ENCODE results near the gene ZP3.
"Not testable (repeated sequence)": the region's sequence is repeated elsewhere in the genome, so short reads cannot be mapped to it uniquely, and the experiment has no call there.

ZP3 gene

DNA sequence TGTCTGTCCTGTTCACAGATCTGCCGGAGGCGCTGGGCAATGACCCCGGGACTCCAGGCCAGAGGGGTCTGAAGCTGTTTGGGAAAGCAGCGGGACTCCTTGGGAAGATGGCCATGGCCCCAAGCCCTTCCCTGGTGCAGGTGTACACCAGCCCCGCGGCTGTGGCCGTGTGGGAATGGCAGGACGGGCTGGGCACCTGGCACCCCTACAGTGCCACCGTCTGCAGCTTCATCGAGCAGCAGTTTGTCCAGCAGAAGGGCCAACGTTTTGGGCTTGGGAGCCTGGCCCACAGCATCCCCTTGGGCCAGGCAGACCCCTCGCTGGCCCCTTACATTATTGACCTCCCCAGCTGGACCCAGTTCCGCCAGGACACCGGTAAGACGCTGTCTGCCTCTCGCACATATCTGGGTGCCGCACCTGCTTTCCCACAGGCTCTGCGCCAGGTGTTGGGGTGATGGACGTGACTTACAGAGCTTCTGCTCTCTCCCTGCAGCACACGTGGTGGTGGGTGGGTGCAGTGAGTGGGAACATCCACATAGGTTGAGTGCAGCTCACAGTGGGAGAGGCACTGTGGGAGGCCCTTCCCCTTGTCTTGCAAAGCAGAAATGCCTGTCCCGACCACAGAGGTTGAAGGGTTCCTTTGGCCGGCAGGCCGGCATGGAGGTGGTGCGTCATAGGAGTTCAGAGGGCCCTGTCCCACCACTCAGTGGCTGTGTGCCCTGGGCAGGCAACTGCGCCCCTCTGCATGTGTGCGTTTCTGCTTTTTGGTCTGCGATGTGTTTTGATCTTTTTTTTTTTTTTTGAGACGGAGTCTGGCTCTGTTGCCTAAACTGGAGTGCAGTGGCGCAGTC lies 55.9 kb downstream of the ZP3 start:
- H3K36me3 ChIP-seq (ENCODE audit: insufficient read depth, low read length); DNase-seq; H3K4me2 ChIP-seq (ENCODE audit: insufficient read depth, low read length); H3K9ac ChIP-seq (ENCODE audit: low read depth, low read length); H4K20me1 ChIP-seq (ENCODE audit: insufficient read depth, low read length); H3K4me3 ChIP-seq (ENCODE audit: low read depth in 1 of 2, low read length in 2 of 2); H3K4me1 ChIP-seq (ENCODE audit: insufficient read depth, low read length); H3K27me3 ChIP-seq (ENCODE audit: insufficient read depth, low read length, poor library complexity); H2AFZ ChIP-seq (ENCODE audit: low read depth, low read length); H3K79me2 ChIP-seq (ENCODE audit: insufficient read depth, low read length); H3K9me3 ChIP-seq (ENCODE audit: insufficient read depth, low read length, severe bottlenecking); H3K27ac ChIP-seq (ENCODE audit: low read length); ATAC-seq (ENCODE audit: insufficient read depth, low read depth): not testable (repeated sequence)

DNA sequence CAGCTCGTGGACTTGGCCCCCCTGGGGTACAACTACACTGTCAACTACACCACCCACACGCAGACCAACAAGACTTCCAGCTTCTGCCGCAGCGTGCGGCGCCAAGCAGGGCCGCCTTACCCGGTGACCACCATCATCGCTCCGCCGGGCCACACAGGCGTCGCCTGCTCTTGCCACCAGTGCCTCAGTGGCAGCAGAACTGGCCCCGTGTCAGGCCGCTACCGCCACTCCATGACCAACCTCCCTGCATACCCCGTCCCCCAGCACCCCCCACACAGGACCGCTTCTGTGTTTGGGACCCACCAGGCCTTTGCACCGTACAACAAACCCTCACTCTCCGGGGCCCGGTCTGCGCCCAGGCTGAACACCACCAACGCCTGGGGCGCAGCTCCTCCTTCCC lies 57.9 kb downstream of the ZP3 start:
- DNase-seq; H3K36me3 ChIP-seq (ENCODE audit: insufficient read depth, low read length): not testable (repeated sequence)

DNA sequence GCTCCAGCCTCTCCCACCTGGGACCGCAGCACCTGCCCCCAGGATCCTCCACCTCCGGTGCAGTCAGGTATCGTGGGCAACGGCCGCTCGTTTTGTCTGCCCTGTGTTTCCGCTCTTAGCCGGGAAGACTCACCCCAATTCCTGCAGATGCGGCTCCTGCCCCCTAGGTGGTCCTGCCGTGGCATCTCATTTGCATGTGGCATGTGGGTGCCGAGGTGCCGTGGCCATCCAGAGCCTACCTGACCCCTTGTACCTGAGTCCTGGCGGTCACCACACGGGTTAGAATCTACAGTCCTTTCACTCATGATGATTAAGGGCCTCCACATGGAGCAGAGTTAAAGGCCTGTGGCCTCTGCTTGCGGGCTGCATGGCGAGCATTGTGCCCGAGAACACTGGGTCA lies 58.3 kb downstream of the ZP3 start:
- DNase-seq; H2AFZ ChIP-seq (ENCODE audit: low read depth, low read length); H3K36me3 ChIP-seq (ENCODE audit: insufficient read depth, low read length); H3K27ac ChIP-seq (ENCODE audit: low read length); H3K4me3 ChIP-seq (ENCODE audit: low read depth in 1 of 2, low read length in 2 of 2); H4K20me1 ChIP-seq (ENCODE audit: insufficient read depth, low read length); H3K27me3 ChIP-seq (ENCODE audit: insufficient read depth, low read length, poor library complexity); H3K4me2 ChIP-seq (ENCODE audit: insufficient read depth, low read length); H3K79me2 ChIP-seq (ENCODE audit: insufficient read depth, low read length); ATAC-seq (ENCODE audit: insufficient read depth, low read depth); H3K9ac ChIP-seq (ENCODE audit: low read depth, low read length); H3K9me3 ChIP-seq (ENCODE audit: insufficient read depth, low read length, severe bottlenecking): not testable (repeated sequence)
- H3K4me1 ChIP-seq (ENCODE audit: insufficient read depth, low read length) = peaks cover 11% of the 10 kb centered on the region

More for the DNA sequence above, 57.9 kb downstream of the ZP3 start:
- ATAC-seq (ENCODE audit: insufficient read depth, low read depth); H3K27me3 ChIP-seq (ENCODE audit: insufficient read depth, low read length, poor library complexity); H3K27ac ChIP-seq (ENCODE audit: low read length); H3K4me3 ChIP-seq (ENCODE audit: low read depth in 1 of 2, low read length in 2 of 2); H3K4me2 ChIP-seq (ENCODE audit: insufficient read depth, low read length); H2AFZ ChIP-seq (ENCODE audit: low read depth, low read length); H3K9ac ChIP-seq (ENCODE audit: low read depth, low read length); H4K20me1 ChIP-seq (ENCODE audit: insufficient read depth, low read length); H3K79me2 ChIP-seq (ENCODE audit: insufficient read depth, low read length); H3K9me3 ChIP-seq (ENCODE audit: insufficient read depth, low read length, severe bottlenecking): not testable (repeated sequence)
- peaks cover 11% of the 10 kb centered on the region for H3K4me1 ChIP-seq (ENCODE audit: insufficient read depth, low read length)

DNA sequence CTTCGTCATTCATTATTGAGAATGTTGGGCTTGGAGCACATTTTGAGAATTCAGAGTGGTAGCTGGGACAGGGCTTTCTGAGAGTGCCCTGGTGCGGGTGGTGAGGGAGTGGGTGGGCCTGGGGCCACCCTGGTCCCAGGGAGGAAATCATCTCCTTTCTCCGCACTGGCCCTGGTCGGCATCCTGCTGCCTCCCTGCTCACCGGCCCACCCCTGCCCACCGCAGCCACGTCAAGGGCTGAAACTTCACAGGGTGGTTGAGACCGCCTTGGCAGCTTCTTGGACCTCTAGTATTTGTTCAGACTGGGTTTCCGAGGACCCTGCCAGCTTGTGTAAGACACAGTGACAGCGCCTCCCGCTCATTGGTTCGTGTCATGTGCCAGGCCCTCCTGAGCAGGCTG lies 59.7 kb downstream of the ZP3 start:
- not testable (repeated sequence) for H3K27ac ChIP-seq (ENCODE audit: low read length); H3K27me3 ChIP-seq (ENCODE audit: insufficient read depth, low read length, poor library complexity); H3K79me2 ChIP-seq (ENCODE audit: insufficient read depth, low read length); H3K9ac ChIP-seq (ENCODE audit: low read depth, low read length); H3K4me3 ChIP-seq (ENCODE audit: low read depth in 1 of 2, low read length in 2 of 2); H3K4me2 ChIP-seq (ENCODE audit: insufficient read depth, low read length); H3K9me3 ChIP-seq (ENCODE audit: insufficient read depth, low read length, severe bottlenecking); ATAC-seq (ENCODE audit: insufficient read depth, low read depth); H2AFZ ChIP-seq (ENCODE audit: low read depth, low read length); H4K20me1 ChIP-seq (ENCODE audit: insufficient read depth, low read length); DNase-seq; H3K36me3 ChIP-seq (ENCODE audit: insufficient read depth, low read length)
- peaks cover 11% of the 10 kb centered on the region for H3K4me1 ChIP-seq (ENCODE audit: insufficient read depth, low read length)

DNA sequence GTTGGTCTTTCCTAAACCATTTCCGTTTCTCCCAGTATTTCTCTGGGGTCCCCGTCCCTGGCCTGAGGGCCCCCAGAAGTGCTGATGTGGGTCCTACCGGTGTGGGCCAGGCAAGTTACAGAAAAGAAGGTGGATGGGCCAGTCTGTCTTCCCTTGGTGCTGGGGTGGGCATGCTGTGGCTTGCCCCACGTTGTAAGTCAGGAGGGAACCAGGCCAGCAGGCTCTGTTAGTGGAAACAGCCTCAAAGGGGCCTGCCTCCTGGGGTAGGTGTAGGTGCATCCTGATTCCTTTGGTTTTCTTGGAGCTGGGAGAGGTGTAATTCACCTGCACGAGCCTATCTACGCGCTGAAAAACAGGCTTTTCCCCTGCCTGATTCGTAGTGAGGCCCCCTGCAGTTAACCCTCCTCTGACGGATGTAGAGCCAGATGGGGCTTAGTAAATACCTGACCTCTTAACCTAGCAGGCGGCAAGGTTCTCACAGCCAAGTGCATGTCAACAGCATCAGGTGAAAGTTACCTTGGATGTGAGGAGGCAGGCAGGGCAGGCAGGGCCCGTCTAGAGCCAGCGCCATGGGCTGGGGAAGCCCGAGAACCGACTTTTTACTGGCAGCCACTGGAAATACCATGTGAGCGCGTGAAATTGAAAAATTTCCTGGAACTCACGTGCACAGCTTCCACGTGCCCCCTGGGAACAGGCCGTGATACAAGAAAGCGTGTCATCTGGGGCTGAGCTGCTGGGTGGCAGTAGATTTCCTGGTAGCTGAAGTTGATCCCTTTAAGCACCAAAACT lies 61.3 kb downstream of the ZP3 start:
- H3K79me2 ChIP-seq (ENCODE audit: insufficient read depth, low read length); H2AFZ ChIP-seq (ENCODE audit: low read depth, low read length); H3K27me3 ChIP-seq (ENCODE audit: insufficient read depth, low read length, poor library complexity); H3K36me3 ChIP-seq (ENCODE audit: insufficient read depth, low read length); H3K9me3 ChIP-seq (ENCODE audit: insufficient read depth, low read length, severe bottlenecking); H4K20me1 ChIP-seq (ENCODE audit: insufficient read depth, low read length): not testable (repeated sequence)
- peaks cover 11% of the 10 kb centered on the region for H3K4me1 ChIP-seq (ENCODE audit: insufficient read depth, low read length)
- 0 out of 4 replicates have a peak overlapping the region, but pooled peaks of 1 of the 2 experiments have one; percentile 38 for H3K4me3 ChIP-seq (ENCODE audit: low read depth in 1 of 2, low read length in 2 of 2)
- peak overlapping the region; percentile 46 for H3K9ac ChIP-seq (ENCODE audit: low read depth, low read length)
- ATAC-seq (ENCODE audit: insufficient read depth, low read depth) = peak; percentile 43; the same call in 2 of the 3 replicates
- peak overlapping the region; percentile 52; the same call in 1 of the 2 replicates for H3K4me2 ChIP-seq (ENCODE audit: insufficient read depth, low read length)
- peak; percentile 33 for DNase-seq
- H3K27ac ChIP-seq (ENCODE audit: low read length) = peak overlapping the region; percentile 76

DNA sequence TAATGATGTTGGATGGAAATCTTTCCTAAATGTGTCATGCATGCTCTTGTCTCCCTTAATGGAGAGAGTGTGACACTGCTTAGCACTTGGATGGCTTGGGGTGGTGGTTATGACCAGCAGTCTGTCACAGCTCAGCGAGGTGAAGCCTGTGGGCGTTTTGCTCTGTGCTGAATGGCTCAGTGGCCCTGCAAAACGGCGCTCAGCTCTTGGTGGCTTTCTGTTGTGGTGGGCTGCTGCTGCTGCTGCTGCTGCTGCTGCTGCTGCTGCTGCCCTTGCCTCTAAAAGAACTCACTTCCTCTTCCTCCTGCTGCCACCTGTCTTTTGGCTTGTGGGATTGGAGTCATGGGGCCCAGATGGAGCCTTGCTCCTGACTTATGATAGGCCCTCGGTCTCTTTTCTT lies 61.9 kb downstream of the ZP3 start:
- H3K4me2 ChIP-seq (ENCODE audit: insufficient read depth, low read length); H3K9me3 ChIP-seq (ENCODE audit: insufficient read depth, low read length, severe bottlenecking); H3K79me2 ChIP-seq (ENCODE audit: insufficient read depth, low read length); H3K36me3 ChIP-seq (ENCODE audit: insufficient read depth, low read length); H4K20me1 ChIP-seq (ENCODE audit: insufficient read depth, low read length); H3K9ac ChIP-seq (ENCODE audit: low read depth, low read length); H3K27ac ChIP-seq (ENCODE audit: low read length); H3K4me3 ChIP-seq (ENCODE audit: low read depth in 1 of 2, low read length in 2 of 2); H2AFZ ChIP-seq (ENCODE audit: low read depth, low read length); H3K27me3 ChIP-seq (ENCODE audit: insufficient read depth, low read length, poor library complexity): not testable (repeated sequence)
- DNase-seq (peak; percentile 84), ATAC-seq (ENCODE audit: insufficient read depth, low read depth) (peak; percentile 96)
- H3K4me1 ChIP-seq (ENCODE audit: insufficient read depth, low read length) = peaks cover 11% of the 10 kb centered on the region

DNA sequence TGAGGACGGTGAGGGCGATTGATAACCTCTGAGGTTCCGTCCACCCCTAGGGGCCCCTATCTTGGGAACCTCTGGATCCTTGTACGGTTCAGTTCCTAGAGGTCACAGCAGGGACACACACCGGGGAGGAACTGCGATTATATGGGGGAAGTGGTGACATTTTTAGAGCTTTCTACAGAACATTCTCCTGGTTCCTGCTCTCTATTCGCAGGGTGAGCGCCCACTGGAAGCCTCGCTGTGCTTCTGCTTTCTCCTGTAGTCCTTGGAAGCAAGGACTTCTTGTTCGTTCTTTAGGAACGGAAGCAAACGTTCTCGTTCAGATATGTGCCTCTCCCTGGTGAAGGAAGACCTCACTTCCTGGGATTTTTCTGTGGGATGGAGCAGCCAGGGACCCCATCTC lies 63.2 kb downstream of the ZP3 start:
- ATAC-seq (ENCODE audit: insufficient read depth, low read depth); H3K9me3 ChIP-seq (ENCODE audit: insufficient read depth, low read length, severe bottlenecking); H2AFZ ChIP-seq (ENCODE audit: low read depth, low read length): not testable (repeated sequence)

More for the DNA sequence above, 63.2 kb downstream of the ZP3 start:
- H3K4me1 ChIP-seq (ENCODE audit: insufficient read depth, low read length) = peaks cover 11% of the 10 kb centered on the region
- not testable (repeated sequence) for H3K27ac ChIP-seq (ENCODE audit: low read length); H3K4me2 ChIP-seq (ENCODE audit: insufficient read depth, low read length); H3K36me3 ChIP-seq (ENCODE audit: insufficient read depth, low read length); H4K20me1 ChIP-seq (ENCODE audit: insufficient read depth, low read length); H3K79me2 ChIP-seq (ENCODE audit: insufficient read depth, low read length); H3K4me3 ChIP-seq (ENCODE audit: low read depth in 1 of 2, low read length in 2 of 2); DNase-seq; H3K27me3 ChIP-seq (ENCODE audit: insufficient read depth, low read length, poor library complexity); H3K9ac ChIP-seq (ENCODE audit: low read depth, low read length)
